HPDE6-E6E7 (cell line): ENCODE results near the gene POLR1A.

Experiments
- DNase-seq: peaks from one replicate; pipeline ENCODE4 v3.0.0; 2011; ENCODE audit warnings: missing footprints; ENCODE audit errors: extremely low spot score

The POLR1A gene

DNA sequence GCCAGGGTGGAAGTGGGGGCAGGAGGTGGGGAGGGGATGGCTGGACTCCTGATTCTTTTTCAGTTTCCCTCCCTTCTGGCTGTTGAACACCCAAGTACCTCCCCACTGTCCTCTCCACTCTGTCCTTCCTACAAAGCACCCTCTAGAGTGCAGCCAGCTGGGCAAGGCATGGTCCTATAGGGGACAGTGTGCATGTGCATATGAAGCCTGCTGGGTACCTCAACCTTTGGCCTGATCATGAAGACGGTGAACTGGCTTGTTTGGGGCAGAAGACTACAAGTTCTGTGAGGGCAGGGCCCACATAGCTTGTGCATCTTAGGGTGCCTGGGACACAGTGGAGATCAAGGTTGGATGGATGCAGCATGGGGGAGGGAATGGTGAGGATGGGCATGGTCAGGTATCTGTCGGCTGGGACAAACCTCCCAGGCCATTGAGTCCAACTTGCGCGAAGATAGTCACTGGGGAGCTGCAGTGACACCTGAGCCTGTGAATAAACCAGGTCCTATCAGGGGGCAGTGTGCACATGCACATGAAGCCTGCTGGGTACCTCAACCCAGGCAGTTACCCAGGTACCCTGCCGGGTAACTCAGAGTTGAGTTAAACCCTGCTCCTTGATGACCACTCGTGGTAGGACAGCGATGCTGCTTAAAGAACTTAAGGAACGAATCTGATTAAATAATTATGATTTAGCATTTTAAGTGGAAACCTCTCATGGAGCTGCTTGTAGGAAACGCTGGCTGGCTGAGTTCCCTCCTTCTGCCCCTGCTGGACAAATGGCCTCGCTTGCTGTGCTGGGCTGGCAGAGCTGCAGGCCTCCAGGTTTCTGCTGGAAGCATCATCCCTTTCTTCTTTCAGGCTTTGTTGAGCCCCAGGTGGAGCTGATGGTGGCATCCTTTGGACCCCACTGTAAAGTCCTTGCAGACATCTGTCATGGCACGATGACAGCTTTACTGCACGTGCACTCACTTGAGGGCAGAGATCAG lies 84.0 kb downstream of the POLR1A start:
- no peak for DNase-seq

DNA sequence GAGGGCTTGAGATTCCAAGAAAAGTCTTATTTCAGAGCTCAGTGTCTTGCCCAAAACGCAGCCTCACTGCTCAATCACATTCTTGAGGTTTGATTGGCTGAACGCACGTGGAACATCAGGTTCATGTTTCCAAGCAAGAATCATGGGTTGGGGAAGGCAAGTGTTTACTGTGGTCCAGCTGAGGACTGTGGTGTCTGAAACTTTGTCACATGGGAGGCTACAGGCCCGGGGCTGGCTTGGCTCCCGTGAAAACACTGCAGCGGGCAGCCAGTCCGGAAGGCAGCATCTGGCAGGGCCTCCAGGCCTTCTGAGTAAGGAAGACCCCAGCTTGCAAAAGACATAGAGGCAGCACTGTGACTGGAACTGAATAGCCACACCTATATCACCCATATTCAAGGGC lies 84.7 kb downstream of the POLR1A start:
- no peak for DNase-seq

DNA sequence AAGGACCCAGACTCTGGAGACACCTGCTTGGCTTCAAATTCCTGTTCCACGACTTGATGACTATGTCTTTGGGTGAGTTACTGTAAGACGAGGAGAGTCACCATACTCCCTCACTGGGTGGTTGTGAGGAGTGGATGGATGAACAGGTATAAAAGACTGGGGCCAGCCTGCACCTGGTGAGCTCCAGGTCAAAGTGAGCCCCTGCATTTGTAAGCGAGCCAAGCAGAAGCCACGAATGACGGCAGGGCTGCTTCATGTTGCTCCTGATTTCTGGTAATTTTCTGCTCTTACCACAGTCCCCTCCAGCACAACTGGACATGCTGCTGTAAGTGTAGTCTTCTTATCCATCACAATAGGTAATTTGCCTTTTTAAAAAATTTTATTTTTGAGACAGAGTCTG lies 86.6 kb downstream of the POLR1A start:
- DNase-seq, result no peak

DNA sequence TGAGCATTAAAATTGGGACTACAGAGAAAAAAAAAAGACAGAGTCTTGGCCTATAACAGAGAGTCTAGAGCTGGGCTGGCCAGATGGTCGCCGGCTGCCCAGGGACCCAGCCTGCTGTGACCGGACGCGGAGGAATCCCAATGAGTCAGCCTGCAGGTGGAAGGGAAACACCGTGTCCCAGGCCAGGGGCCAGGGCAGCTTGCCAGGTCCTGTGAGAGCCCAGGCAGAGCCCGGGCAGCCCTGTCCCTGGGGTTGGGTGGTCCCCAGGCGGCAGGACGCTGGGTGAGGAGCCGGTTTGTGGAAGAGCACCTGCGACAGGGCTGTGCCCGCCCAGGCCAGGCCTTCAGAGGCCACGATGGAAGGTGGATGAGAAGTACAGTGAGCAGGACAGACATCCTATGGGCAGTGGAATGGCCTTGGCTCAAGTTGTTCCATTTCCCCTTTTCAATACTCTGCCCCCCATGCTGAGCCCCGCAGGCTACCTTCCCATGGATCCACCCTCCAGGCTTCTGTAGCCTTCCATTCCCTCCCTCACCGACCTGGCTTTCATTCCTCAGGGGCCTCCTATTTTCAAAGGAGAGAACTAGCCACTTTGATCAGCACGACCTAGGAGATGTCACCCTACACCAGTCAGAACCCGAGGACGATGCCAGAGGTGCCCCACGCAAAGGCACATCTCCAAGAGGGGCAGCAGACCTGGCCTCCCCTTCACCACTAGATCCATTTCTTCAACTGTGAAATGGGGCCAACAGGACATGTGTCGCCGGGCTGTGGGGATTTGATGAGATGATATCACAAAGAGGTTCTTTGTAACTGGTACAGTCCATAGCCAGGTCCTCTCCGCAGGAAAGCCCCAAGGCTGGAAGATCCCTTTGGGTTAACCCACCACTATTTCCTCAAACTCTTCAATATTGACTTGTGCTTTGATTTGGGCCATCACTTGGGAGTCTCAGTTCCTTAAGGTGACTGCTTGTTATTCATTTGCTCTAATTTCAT lies 87.5 kb downstream of the POLR1A start:
- DNase-seq, result no peak

DNA sequence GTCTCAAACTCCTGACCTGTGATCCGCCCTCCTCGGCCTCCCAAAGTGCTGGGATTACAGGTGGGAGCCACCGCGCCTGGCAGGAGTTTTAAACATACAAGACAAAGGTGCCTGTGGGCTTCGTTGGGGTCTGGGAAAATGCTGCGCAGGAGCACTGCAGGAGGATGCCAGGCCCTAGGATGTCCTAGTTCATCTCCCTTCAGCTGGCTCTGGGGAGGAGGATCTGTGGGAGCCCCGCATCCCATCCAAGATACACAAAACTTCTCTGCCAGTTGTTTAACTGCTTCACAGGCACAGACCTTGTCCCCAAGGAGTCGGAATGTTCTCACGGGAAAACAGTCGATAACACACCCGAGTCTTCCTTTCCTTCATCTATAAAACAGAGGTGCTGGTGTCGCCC lies 89.1 kb downstream of the POLR1A start:
- DNase-seq, result no peak

DNA sequence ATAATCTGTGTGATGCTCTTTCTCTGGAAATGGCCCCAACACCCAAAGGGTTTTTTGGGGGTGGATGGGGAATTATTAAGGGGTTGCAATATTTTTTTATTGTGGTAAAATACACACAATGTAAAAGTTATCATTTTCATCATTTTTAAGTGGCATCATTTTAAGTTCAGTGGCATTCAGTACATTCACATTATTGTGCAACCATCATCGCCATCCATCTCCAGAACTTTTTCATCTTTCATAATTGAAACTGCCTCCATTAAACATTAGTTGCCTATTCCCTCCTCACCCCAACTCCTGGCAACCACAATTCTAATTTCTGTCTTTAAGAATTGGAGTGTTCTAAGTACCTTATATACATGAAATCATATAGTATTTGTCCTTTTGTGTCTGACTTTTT lies 90.0 kb downstream of the POLR1A start:
- no peak for DNase-seq

DNA sequence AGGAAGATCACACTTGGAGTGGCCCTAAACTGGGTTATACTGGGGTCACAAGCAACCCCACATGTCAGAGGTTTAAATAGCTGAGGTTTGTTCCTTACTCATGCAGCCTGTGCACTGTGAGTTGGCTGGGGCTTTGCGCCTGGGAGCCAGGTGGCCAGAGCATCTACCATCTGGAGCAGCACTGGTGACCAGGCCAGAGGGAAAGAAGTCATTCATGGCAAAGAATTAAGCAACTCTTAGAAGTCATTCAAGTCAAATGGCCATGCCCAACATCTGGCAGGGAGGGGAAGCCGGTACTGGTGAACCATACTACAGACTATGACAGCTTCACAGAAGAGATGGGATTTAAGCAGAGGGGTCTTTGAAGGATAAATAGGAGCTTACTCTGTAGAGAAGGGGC lies 90.7 kb downstream of the POLR1A start:
- no peak for DNase-seq

DNA sequence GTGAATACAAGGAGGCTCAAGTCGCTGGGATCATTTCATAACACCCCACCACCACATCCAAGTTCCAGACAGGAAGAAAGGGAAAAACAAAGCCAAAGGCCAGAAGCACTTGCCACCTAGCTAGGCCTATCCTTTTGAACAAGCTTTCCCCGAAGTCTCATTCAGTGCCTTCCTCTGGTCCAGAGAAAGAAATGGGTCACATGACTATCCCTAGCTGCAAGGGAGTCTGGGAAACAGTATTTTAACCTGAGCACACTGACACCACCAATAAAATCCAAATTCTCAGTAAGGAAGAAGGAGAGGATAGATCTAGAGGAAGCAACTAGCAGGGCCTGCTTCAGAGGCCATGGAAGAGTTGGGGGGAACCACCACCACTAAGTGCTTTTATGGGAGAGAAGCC lies 91.2 kb downstream of the POLR1A start:
- no peak for DNase-seq

DNA sequence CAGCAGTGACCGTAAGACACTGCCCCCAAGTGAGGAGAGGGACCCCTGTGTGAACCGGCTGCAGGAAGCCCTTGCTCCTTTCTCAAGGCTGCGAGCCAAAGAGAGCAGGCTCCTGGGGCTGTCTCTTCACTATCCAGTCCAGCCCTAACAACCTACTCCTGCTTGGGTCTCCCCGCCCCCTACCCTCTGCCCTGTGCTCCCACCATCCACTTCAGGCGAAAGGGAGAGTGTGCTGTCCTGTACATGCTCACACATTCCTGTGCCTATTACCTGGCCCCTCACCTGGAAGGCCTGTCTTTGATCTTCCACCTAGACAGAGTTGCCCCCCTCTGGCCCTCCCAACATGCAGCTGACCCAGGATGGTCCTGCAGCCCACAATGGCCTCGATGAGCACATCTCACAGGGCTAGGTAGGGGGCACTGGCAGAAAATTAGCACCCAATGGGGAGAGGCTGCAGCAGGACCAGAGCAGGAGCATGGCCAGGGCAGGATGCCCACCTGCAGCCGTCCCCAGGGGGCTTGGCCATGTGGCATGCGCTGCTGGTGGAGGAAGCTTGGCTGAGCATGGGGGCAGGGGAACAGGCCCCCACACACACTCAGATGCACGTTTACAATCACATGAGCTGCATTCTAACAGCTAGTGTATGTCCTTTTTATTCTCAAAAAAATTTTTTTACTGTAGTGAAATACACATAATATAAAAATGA lies 93.5 kb downstream of the POLR1A start:
- no peak for DNase-seq

DNA sequence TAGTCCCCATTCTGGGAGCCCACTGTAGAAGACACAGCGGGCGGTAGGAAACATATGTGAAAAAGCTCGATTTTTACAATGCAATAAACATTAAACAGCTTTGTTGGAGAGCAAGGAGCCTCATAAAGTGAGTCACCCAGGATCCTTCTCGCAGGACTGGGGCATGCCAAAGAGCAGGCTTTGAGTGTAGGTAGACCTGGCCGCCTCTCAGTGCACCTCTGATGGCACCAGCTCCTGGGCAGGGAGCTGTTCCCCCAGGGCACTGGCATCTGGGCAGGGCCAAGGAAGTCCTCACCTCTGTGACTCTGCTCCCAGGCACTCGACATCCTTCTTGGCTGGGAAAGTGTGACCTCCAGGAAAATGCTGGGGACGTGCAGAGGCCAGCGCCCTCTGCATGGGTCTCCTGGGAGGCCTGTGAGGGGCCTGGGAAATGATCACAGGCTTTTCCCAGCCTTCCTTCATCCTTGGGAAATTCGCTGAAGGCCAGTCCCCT lies 94.2 kb downstream of the POLR1A start:
- DNase-seq, result no peak

DNA sequence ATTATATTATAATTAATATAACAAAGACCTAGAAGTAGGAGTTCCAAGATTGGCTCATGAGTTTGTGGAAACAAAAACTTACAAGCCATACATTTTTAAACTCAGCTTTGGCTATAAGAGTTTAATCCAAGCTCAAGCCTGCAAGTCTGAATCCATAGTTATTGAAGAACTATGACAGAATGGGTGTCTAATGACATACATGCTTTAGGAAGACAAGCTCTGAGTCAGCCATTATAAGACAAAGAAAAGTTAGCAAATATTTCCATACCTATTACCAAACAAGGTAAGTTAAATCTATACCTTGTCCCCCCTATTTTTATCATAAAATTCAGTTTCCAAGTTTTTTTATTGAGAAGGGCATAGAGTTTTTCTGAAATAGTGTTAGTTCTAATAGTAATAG lies 95.6 kb downstream of the POLR1A start:
- no peak for DNase-seq

DNA sequence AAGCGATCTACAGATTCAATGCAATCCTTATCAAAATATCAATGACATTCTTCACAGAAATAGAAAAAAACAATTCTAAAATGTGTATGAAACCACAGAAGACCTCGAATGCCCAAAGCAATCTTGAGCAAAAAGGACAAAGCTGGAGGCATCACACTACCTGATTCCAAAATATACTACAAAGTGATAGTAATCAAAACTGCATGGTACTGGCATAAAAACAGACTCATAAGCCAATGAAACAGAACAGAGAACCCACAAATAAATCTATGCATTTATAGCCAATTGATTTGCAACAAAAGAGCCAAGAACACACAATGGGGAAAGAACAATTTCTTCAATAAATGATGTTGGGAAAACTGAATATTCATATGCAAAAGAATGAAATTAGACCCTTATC lies 99.2 kb downstream of the POLR1A start:
- no peak for DNase-seq

DNA sequence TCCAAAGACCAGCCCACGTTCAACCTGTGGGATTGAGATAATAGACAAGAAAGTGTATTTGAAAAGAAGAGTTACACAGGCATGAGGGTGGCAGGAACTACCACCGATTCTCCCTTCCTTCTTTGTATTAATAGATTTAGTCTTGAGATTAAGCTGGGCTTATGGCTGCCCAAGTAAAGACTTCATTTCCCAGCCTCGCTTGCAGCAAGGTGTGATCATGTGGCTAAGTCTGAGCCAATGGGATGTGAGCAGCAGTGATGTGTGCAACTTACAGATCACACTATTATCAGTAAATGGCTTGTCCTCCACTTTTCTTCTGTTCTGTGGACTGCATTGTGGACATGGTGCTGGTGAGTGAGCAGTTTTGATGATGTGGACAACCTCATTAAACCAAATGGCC lies 101.7 kb downstream of the POLR1A start:
- no peak for DNase-seq

DNA sequence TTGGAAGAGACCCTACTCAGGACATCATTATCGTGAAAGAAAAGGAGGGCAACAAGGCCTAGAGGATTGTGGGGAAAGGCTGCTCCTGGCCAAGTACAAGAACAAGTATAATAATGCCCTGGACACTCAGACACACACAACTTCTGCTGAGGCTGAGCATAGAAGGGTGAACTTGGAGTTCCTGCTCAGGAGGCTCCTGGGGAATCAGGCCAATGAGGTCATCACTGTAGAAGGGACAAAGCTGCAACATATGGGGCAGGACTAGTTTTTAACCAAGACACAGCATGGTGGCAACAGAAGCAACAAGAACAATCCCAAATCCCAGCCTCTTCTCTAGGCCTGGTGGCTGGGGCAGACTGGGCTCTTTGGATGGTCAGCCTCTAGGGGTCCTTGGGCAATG lies 102.6 kb downstream of the POLR1A start:
- no peak for DNase-seq

DNA sequence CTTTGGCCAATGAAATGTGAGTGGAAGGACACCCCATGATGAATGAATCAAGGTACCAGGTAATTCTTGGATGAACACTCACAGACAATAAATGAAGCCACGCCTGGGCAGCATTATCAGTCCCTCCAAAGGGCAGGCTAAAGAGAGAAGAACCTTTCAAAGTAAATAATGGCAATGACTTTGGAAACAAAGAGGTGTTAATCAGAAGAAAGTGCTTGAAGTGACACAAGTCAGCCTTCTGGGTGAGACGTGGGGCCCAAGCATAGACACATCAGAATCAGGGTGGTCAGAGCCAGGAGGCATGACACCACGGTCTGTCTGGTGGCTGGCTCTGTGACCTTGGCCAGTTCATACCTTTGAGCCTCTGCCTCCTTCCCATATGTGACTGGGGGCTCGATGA lies 103.3 kb downstream of the POLR1A start:
- DNase-seq, result no peak

DNA sequence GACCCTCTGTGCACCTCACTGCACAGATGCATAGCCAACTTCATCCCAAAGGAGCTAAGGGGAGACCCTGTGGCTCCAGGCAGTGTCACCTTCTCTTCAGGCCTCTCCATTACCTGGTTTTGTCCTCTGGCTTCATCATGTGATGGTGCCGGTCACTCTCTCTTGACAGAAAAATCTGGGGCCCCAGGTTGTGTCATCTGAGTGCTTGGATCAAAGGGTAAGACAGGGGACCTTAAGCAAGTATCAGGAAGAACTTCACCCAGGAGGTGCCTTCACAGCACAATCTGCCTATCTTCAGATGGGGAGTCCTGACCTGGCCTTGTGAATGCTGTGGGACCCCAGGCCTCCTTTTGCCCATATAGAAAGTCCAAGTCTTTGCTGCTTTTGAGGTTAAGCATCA lies 104.4 kb downstream of the POLR1A start:
- no peak for DNase-seq

DNA sequence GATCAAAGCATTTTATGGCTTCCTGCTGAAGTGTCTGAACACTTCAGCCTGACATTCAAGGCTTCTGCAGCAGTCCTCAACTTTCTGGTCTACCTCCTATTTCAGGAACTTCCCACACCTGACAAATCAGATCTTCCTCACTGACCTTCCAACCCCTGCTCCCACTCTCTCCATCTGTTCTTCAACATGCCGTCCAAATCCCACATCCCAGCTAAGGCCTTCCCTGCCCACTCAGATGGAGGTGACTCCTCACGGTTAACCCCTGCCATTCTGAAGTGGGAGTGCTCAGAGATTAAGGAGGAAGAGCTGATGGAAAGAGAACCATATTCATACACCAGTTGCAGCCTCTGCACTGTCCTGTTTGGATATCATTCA lies 104.8 kb downstream of the POLR1A start:
- DNase-seq, result no peak

DNA sequence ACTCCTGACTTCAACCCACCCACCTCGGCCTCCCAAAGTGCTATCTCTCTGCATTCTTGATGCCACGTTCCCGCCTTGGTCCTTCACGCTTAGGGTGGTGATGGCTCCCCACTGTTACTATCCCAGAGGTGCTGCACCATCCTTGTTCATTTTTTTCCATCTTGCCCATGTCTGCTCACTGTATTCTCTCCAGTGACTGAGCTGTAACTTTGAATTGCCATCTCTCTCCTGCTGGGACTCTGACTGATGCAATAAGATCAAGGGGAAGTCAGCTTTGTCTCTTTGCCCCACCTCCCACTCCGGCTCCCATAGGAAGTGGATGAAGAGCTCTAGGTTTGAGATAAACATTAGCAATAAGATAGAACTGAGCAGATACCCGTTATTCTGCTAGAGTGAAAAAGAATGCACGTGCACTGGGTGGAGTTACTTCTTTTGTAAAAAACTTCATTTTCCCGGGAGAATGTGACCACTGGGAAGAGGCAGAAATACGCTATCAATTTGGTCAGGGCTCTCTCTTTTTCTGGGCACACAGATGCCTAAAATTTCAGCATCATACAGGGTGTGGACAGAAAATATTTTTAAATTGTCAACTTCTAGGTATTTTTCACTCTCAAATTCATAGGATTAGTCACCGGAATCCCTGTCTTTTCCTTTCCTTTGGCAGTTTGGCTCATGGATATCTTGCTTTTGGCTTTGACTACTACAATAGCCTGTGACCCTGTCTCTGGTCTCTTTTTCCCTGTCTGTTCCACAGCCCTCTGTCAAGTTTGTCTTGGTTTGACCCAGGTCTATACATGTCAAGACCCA lies 105.4 kb downstream of the POLR1A start:
- DNase-seq, result no peak

DNA sequence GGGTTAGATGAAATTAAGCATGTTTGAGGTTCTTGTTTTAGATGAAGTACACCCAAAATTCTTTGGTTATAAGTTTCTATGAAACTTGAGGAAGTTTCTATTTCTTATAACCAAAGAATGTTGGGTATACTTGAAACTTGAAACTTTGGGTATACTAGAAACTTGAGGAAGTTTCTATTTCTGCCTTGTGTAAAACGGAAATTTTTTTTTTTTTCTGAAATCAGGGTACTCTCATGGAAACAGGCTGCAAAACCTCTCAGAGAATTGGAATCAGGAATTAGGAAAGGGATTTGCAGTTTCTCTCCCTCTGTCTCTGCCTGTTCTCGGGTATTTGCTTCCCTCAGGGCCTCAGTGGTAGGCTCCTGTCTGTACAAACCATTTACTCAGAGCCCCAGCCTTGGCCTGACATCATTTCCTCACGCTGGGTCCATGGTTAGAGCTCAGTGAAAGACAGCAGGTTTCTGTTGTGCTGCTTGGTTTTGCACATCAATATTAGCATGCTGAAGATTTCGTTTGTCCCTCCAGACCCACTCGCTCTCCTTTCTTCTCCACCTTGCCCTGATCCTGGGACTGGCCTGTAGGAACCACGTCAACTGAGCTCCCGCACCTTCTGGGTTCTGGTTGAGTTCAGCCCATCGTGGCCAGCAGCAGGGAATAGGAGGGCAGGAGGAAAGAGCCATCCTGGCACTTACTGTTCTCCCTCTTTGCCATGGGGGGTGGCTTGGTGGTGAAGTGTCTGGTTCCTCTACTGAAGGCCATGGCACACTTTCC lies 106.4 kb downstream of the POLR1A start:
- DNase-seq, result no peak
